GM18870 (cell line): ENCODE data around the gene CTR9.
A peak's percentile ranks its signal among the peaks of the same experiment; 100 is the strongest.

ENCODE experiments used
- ATAC-seq: cut with Tn5 transposase; IDR thresholded peaks from one replicate; pipeline ENCODE4 v1.9.1; 2021; ENCODE audit warnings: moderate library complexity; ENCODE audit not compliant: unreplicated experiment

CTR9 gene

DNA sequence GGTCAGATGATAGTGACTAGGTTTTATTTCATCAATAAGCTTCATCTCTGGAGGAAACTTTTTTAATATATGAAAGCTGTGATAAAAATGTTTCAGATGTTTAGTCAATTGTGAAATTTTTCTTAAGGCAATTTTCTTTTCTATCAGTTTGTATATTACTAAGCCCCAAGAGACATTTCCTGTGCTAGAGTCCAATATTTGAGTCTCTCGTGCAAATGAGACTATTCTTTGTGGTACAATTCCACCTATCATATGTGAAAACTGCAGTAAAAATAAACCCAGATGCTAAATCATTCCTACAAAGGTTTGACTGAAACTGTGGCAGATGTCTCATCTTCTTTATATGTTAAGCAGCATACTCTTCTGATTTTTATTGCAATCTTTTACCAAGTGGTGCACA, 28.0 kb downstream of the CTR9 start:
- ATAC-seq: no peak

DNA sequence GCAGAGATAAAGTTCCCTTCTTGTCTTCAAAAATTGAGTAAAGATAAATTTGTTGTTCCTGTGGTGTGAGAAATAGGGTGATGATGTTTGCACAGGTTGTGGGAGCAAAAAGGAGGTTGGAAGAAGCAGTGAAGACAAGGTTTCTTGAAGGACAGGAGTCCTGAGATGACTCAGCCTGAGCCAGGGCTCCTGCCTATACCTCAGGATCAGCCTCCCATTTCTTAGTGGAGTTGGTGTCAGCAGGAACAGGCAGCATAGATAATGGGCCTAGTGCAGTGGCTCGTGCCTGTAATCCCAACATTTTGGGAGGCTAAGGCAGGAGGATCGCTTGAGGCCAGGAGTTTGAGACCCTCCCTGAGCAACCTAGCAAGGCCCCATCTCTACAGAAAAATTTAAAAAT, 29.0 kb downstream of the CTR9 start:
- ATAC-seq: no peak

DNA sequence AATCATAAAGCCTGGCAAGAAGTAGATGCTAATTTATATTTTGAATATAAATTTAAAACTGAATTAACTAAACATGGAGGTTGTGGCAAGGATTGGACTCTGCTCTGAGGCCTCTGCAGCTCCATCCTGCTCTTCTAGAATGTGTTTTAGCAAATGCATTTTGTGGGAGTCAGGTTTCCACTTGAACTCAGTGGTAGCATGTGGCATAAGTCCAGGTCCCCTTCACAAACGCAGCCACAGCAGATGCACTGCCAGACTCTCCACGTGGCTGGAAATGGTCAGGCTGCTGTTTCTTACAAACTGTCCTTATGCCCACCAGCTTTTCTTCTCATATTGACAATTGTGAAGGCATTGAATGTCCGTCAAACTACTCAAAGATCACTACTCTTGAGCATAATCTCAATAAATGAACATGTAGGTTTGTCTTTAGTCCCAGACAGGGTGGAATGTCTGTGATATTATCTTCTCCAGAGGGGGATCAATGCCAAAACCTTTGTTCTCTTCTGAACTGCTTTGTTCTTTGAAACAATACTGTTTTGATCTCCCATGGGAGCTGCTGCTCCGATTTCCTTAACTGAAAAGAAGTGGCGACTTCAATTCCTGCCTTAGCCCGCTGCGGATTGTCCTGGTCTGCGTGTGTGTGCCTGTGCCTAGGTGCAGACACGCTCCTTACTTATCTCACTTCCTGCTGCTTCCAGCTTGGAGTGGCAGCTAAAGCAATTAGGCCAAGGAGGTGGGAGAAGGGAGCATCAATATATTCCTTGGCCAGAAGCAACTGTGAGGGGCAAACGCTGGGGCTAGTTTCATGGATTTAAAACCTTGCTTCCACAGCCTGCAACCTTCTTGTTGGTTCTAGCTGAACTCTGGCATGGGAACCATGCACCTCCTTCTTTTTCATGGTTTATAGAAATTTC, 33.4 kb downstream of the CTR9 start:
- ATAC-seq: no peak

- ATAC-seq: no peak
Observed at GRCh38 chr11:10785146-10785474, 34.1 kb downstream of the CTR9 start.

DNA sequence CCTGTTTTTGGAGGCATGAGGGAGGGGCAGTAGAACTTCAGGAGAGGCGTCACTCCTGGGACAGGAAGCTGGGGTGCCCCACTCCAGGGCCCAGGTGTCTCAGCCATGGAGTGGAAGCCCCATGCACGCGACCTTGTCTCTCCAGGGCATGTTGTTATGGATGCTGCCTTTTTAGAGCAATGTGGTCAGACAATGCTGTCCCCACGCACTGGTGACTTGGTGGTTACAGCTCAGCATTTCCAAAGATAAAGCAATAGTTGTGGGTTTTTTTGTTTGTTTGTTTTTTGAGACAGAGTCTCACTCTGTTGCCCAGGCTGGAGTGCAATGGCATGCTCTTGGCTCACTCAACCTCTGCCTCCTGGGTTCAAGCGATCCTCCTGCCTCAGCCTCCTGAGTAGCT, 35.4 kb downstream of the CTR9 start:
- no peak for ATAC-seq

GRCh38 chr11:10792385-10793068, 41.5 kb downstream of the CTR9 start:
- ATAC-seq: no peak

GRCh38 chr11:10793470-10794255, 42.6 kb downstream of the CTR9 start:
- no peak for ATAC-seq

DNA sequence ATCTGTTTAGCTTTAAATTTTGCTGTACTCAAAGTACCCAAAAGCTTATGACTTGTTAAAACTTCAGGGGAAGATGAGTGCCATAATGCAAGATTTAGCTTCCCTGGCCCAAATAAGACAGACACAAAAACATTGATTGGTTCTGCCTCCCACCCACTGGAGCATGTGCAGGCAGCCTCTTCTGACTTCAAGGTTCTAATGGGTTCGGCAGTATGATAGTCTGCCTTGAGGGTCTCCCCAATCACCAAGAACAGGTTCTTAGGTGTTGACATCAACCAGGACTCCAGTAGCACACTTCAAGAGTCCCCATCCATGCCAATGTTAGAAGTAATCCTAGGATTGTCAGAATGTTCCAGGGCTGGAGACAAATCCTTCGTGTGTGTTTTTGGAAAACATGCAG, 45.1 kb downstream of the CTR9 start:
- no peak for ATAC-seq

DNA sequence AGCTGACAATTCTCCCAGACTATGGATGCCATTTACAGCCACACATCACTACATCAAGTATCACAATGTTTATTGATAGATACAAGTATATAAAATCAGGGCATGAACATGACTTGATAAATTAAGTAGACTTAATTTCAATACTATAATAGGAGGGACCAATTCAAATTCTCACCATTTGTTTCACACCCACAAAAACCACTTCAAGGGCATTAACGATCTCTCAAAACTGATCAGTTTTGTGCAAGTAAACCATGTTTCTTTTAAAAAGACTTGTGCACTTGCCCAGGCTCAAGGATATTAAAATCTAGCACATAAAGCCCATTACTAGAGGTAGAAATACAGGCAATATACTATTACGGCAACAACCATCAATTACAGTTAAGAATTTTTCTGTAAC, 46.0 kb downstream of the CTR9 start:
- no peak for ATAC-seq

DNA sequence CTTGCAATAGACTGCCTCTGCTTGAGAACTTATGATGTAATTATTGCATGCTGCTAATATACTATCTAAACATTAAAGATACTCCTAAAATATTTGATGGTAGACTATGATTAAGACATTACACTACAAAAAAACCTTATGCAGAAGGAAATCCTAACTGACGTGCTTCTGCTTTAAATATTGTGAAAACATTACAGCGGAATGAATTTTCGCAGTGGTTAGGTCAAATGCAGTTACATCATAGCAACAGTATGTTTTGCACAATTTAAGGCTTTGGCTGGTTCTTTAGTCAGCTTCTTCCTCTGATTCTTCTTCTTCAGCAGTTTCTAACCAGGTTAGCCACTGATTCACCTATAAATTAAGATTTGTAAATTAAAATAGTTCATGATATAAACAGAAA, 46.5 kb downstream of the CTR9 start:
- no peak for ATAC-seq

- no peak for ATAC-seq
Observed at GRCh38 chr11:10798330-10798928, 47.4 kb downstream of the CTR9 start.

- ATAC-seq: no peak
Observed at GRCh38 chr11:10800292-10800691, 49.2 kb downstream of the CTR9 start.

DNA sequence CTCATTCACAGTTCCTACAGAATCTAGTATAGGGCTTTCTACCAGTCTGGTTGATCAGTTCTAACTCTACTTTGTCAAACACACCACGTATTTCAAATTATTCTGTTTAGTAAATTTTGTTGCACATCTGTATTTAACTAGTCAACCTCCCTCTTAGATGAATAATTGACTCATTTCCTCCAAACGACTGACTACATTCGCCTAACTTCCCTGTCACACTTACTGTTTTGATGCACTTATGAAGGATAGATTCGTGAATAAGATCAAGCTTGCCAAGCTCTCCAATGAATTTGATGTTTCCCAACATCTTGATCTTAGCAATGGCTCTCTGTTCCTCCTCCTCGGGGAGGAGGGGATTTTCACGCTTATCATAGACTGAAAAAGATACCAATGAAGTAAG, 52.6 kb downstream of the CTR9 start:
- ATAC-seq: no peak

- ATAC-seq: no peak
Observed at GRCh38 chr11:10805741-10806140, 54.7 kb downstream of the CTR9 start.

- no peak for ATAC-seq
Observed at GRCh38 chr11:10806206-10806605, 55.2 kb downstream of the CTR9 start.

- ATAC-seq: no peak
Observed at GRCh38 chr11:10807493-10808234, 56.6 kb downstream of the CTR9 start.

GRCh38 chr11:10808235-10808552, 57.1 kb downstream of the CTR9 start:
- no peak for ATAC-seq

DNA sequence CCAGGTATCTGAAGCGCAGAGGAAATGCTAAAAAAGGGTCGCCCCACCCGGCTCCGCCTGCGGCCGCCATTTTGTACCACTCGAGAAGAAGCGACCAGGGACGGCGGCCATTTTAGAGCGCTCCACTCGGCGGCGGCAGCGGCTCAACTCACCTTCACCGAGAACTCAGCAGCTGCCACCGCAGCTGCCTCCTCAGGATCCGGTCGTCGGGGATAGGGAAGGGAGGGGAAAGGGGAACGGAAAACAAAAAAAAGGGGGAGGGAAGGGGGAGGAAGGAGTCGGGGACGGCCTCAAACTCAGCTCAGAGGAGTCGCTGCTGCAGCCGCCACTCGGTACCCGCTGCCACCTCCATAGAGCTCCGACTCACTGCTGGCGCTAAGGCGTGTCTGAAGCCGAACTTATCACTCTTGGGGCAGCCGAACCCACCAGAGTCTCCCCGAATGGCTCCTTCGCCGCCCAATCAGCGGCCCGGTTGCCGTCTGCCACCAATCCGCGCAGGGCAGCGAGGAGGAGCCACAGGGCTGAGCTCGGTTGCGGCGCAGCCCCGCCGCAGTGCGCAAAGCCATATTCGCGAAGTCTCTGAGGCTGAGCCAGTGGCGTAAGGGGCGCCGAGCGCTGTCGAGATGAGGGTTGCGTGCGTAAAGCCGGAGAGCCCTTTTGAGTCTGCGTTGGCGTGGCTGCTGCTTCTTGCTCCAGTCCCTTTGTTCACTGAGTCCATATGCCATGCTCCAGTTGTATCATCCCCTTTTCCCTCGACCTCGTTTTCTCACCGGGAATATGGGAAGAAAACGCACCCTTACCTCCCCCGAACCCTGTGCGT, 57.7 kb downstream of the CTR9 start, which contains the start of gene EIF4G2:
Gene EIF4G2, minus strand, starts transcription at position 374 of the 820 bp plus-strand sequence.
- peak; percentile 86 for ATAC-seq

- ATAC-seq: no peak
Observed at GRCh38 chr11:10809373-10810160, 58.5 kb downstream of the CTR9 start.
